Ishikawa (cell line): ENCODE results near the gene SLC39A2.

Experiments used
- CEBPB ChIP-seq: IDR thresholded peaks from 2 replicates; pipeline ENCODE4 v1.6.1; 2012
- CREB1 ChIP-seq: IDR thresholded peaks from 2 replicates; pipeline ENCODE4 v1.6.1; 2012; ENCODE audit warnings: low read depth
- EGR1 ChIP-seq: IDR thresholded peaks from 2 replicates; pipeline ENCODE4 v1.6.1; 2012
- EP300 ChIP-seq: IDR thresholded peaks from 2 replicates; pipeline ENCODE4 v1.6.1; 2012; ENCODE audit warnings: borderline replicate concordance
- FOXM1 ChIP-seq: IDR thresholded peaks from 2 replicates; pipeline ENCODE4 v1.6.1; 2012; ENCODE audit warnings: low read depth, borderline replicate concordance
- MAX ChIP-seq: IDR thresholded peaks from 2 replicates; pipeline ENCODE4 v1.6.1; 2012
- NFIC ChIP-seq: IDR thresholded peaks from 2 replicates; pipeline ENCODE4 v1.6.1; 2012
- RAD21 ChIP-seq: IDR thresholded peaks from 2 replicates; pipeline ENCODE4 v1.6.1; 2012; ENCODE audit warnings: low read depth
- REST ChIP-seq: IDR thresholded peaks from 2 replicates; pipeline ENCODE4 v1.6.1; 2012; ENCODE audit warnings: low read depth, mild to moderate bottlenecking
- TAF1 ChIP-seq: IDR thresholded peaks from 2 replicates; pipeline ENCODE4 v1.6.1; 2012; ENCODE audit warnings: low read depth, mild to moderate bottlenecking
- TCF12 ChIP-seq: IDR thresholded peaks from 2 replicates; pipeline ENCODE4 v1.6.1; 2012; ENCODE audit warnings: low read depth
- TEAD4 ChIP-seq: IDR thresholded peaks from 2 replicates; pipeline ENCODE4 v1.6.1; 2012
- USF1 ChIP-seq: IDR thresholded peaks from 2 replicates; pipeline ENCODE4 v1.6.1; 2012
- YY1 ChIP-seq: IDR thresholded peaks from 2 replicates; pipeline ENCODE4 v1.6.1; 2012; ENCODE audit warnings: low read depth
- ZBTB7A ChIP-seq: IDR thresholded peaks from 2 replicates; pipeline ENCODE4 v1.6.1; 2012; ENCODE audit warnings: low read depth

SLC39A2 gene

GRCh38 chr14:20970983-20971704, 27.9 kb upstream of the SLC39A2 start:
- TF ChIP-seq EP300, result no peak
- no peak for TF ChIP-seq USF1
- no peak for TF ChIP-seq REST
- no peak for TF ChIP-seq TCF12
- 0 out of 2 replicates have a peak, but pooled peaks have one; percentile 18 for TF ChIP-seq TAF1
- TF ChIP-seq CEBPB, result no peak
- TF ChIP-seq EGR1, result no peak
- no peak for TF ChIP-seq NFIC
- TF ChIP-seq MAX, result peak; percentile 34; the same call in 1 of the 2 replicates
- TF ChIP-seq ZBTB7A, result 0 out of 2 replicates have a peak, but pooled peaks have one; percentile 48
- TF ChIP-seq FOXM1, result no peak
- TF ChIP-seq CREB1, result no peak
- peak; percentile 72; the same call in 1 of the 2 replicates for TF ChIP-seq TEAD4
- TF ChIP-seq YY1, result no peak
- TF ChIP-seq RAD21, result peak; percentile 63

- TF ChIP-seq TEAD4 (no peak), FOXM1 (no peak), USF1 (no peak), TAF1 (no peak), NFIC (no peak), REST (no peak), EGR1 (no peak)
These were observed 27.4 kb upstream of the SLC39A2 start for GRCh38 chr14:20971705-20972021.

GRCh38 chr14:20973501-20973900, 25.6 kb upstream of the SLC39A2 start:
- TF ChIP-seq TAF1 (no peak), YY1 (no peak), MAX (no peak), ZBTB7A (no peak)

GRCh38 chr14:20976291-20976690, 22.8 kb upstream of the SLC39A2 start:
- TF ChIP-seq EP300 (no peak), CREB1 (no peak), TAF1 (no peak), MAX (no peak), REST (no peak), YY1 (no peak), FOXM1 (no peak), TCF12 (no peak), NFIC (no peak), TEAD4 (no peak)

GRCh38 chr14:20978687-20979086, 20.4 kb upstream of the SLC39A2 start:
- TF ChIP-seq CREB1, result no peak
- TF ChIP-seq ZBTB7A, result no peak
- TF ChIP-seq YY1, result no peak
- TF ChIP-seq EGR1, result no peak
- no peak for TF ChIP-seq CEBPB
- TF ChIP-seq NFIC, result no peak
- no peak for TF ChIP-seq FOXM1
- TF ChIP-seq USF1, result no peak
- no peak for TF ChIP-seq REST
- no peak for TF ChIP-seq TCF12
- TF ChIP-seq EP300, result no peak
- TF ChIP-seq RAD21, result no peak
- no peak for TF ChIP-seq TEAD4
- TF ChIP-seq TAF1, result no peak
- no peak for TF ChIP-seq MAX
